ENCODE results near the gene SFRP4. TPM values are rescaled to one million over a fixed set of nuclear protein-coding genes. Genes with fewer than 3 reads are reported as not detected.

The SFRP4 gene
- total RNA-seq, 1 experiment from 2014 or later = not detected

DNA sequence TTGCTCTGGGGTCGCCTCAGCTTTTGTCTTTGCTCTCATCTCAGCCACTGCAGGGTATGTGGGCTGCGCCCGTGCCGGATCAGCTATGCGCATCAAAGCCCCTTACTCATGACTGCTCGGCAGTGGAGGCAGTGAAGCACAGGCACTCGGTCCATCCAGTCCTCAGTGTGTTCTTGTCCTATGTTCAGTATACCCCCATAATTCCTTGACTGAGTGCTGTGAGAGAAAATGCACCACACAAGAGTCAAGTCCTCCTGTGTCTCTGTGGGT lies 31.3 kb upstream of the SFRP4 start:
- H2AFZ ChIP-seq (ENCODE audit: low read length) = no peak overlapping the region
- BruUV-seq (replicated peaks) = no TSS peak
- DNase-seq (no peak), ATAC-seq (no peak)
- H4K20me1 ChIP-seq (ENCODE audit: low read length) = no peaks in the 10 kb centered on the region
- H3K9me2 ChIP-seq (replicated peaks; ENCODE audit: low read length) = no peaks in the 10 kb centered on the region
- H3K27me3 ChIP-seq (ENCODE audit: low read length) = no peaks in the 10 kb centered on the region
- ChIA-PET POLR2A (ENCODE audit: unreplicated experiment) (no interaction called here), CTCF (no interaction called here)
- no peak overlapping the region for H3K27ac ChIP-seq (ENCODE audit: low read length)
- H3K79me2 ChIP-seq (ENCODE audit: low read length) = peaks cover 8% of the 10 kb centered on the region; the same call in 1 of the 2 replicates
- no peaks in the 10 kb centered on the region for H3K9me3 ChIP-seq (ENCODE audit: low read length)
- intact Hi-C loops (cut with micrococcal nuclease) = no loop called here
- no peak overlapping the region for H3K9ac ChIP-seq (ENCODE audit: low read length)
- 0 out of 2 replicates have a peak, but pooled peaks cover 3% of the 10 kb centered on the region for H3K4me1 ChIP-seq (ENCODE audit: insufficient read depth, low read length)
- H3K4me3 ChIP-seq (ENCODE audit: low read length) = no peak overlapping the region
- no peaks in the 10 kb centered on the region for H3K36me3 ChIP-seq (ENCODE audit: low read depth, low read length)
- TF ChIP-seq CTCF (conservative IDR thresholded peaks at IDR 0.05; ENCODE audit: low read depth, low read length) = no peak
- TF ChIP-seq EZH2 (IDR thresholded peaks at IDR 0.05; ENCODE audit: low read length, unreplicated experiment) = no peak
- no peak for TF ChIP-seq EZH2phosphoT487 (IDR thresholded peaks at IDR 0.05; ENCODE audit: borderline replicate concordance, low read length)
- H3F3A ChIP-seq (ENCODE audit: low read length, unreplicated experiment) = no peaks in the 10 kb centered on the region
- no peak overlapping the region for H3K4me2 ChIP-seq (ENCODE audit: low read length)

DNA sequence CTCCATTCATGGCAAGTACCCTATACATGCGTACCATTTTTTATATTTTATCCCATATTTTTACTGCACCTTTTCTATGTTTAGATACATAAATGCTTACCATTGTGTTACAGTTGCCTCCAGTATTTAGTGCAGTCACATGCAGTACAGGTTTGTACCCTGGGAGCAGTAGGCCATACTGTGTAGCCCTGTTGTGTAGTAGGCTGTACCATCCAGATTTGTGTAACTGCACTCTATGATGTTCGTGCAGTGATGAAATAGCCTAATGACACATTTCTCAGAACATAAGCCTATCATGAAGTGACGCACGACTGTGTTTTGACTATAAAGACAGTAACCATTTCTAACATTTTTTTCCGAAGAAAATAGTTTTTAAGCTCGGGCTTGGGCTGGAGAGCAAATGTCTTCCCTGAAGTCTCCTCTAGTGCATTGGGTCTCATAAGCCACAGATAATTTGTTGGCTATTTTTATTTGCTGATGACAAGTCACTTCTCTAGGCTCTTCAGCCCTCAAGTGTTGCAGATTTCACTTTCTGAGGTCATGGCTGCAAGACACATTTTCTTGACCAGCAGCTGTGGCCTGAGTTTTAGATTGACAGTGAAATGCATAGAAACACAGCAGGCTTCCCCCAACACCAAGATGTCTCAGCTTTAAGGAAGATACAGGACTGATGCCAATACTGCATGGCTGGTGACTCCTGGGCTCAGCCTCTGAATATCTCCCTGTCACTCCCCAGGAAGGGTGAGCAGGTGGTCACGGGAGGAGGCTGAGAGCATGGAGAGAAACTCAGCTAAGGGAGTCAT lies 30.7 kb upstream of the SFRP4 start:
- intact Hi-C loops (cut with micrococcal nuclease) = no loop called here
- H3K9me2 ChIP-seq (replicated peaks; ENCODE audit: low read length) = no peaks in the 10 kb centered on the region
- ATAC-seq = no peak
- no peaks in the 10 kb centered on the region for H3K36me3 ChIP-seq (ENCODE audit: low read depth, low read length)
- no peak for DNase-seq
- no peak overlapping the region for H3K4me2 ChIP-seq (ENCODE audit: low read length)
- no peaks in the 10 kb centered on the region for H3K27me3 ChIP-seq (ENCODE audit: low read length)
- peaks cover 8% of the 10 kb centered on the region; the same call in 1 of the 2 replicates for H3K79me2 ChIP-seq (ENCODE audit: low read length)
- no peaks in the 10 kb centered on the region for H3F3A ChIP-seq (ENCODE audit: low read length, unreplicated experiment)
- no peak overlapping the region for H3K4me3 ChIP-seq (ENCODE audit: low read length)
- 0 out of 2 replicates have a peak, but pooled peaks cover 6% of the 10 kb centered on the region for H3K4me1 ChIP-seq (ENCODE audit: insufficient read depth, low read length)
- ChIA-PET POLR2A (ENCODE audit: unreplicated experiment) (no interaction called here), CTCF (no interaction called here)
- H3K9me3 ChIP-seq (ENCODE audit: low read length) = no peaks in the 10 kb centered on the region
- TF ChIP-seq EZH2phosphoT487 (IDR thresholded peaks at IDR 0.05; ENCODE audit: borderline replicate concordance, low read length) (no peak), EZH2 (IDR thresholded peaks at IDR 0.05; ENCODE audit: low read length, unreplicated experiment) (no peak), CTCF (conservative IDR thresholded peaks at IDR 0.05; ENCODE audit: low read depth, low read length) (no peak)
- no TSS peak for BruUV-seq (replicated peaks)
- H4K20me1 ChIP-seq (ENCODE audit: low read length) = no peaks in the 10 kb centered on the region
- H3K9ac ChIP-seq (ENCODE audit: low read length) = no peak overlapping the region
- no peak overlapping the region for H3K27ac ChIP-seq (ENCODE audit: low read length)
- no peak overlapping the region for H2AFZ ChIP-seq (ENCODE audit: low read length)

DNA sequence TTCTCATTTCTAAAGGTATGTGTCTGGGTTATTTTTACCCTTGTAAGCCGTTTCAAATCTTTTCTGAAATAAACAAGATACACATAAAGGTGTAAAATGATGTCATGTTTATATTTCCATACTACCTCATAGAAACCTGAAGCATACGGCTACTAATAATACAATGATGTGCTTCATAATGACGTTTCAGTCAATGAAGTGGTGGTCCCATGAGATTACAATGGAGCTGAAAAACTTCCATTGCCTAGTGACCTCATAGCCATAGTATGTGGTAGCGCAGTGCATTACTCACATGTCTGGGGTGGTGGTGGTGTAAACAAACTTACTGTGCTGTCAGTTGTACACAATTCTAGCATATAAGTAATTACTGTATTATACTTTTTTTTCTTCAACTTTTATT lies 28.7 kb upstream of the SFRP4 start:
- Histone ChIP-seq H2AFZ (ENCODE audit: low read length) (no peak overlapping the region), H3K36me3 (ENCODE audit: low read depth, low read length) (no peaks in the 10 kb centered on the region), H3K79me2 (ENCODE audit: low read length) (peaks cover 8% of the 10 kb centered on the region; the same call in 1 of the 2 replicates), H3K9ac (ENCODE audit: low read length) (no peak overlapping the region), H4K20me1 (ENCODE audit: low read length) (no peaks in the 10 kb centered on the region), H3F3A (ENCODE audit: low read length, unreplicated experiment) (no peaks in the 10 kb centered on the region), H3K27me3 (ENCODE audit: low read length) (no peaks in the 10 kb centered on the region), H3K9me2 (replicated peaks; ENCODE audit: low read length) (no peaks in the 10 kb centered on the region), H3K4me3 (ENCODE audit: low read length) (no peak overlapping the region), H3K4me1 (ENCODE audit: insufficient read depth, low read length) (0 out of 2 replicates have a peak, but pooled peaks cover 6% of the 10 kb centered on the region), H3K9me3 (ENCODE audit: low read length) (no peaks in the 10 kb centered on the region), H3K4me2 (ENCODE audit: low read length) (no peak overlapping the region), H3K27ac (ENCODE audit: low read length) (no peak overlapping the region)
- intact Hi-C loops (cut with micrococcal nuclease) = no loop called here
- DNase-seq = no peak
- TF ChIP-seq EZH2 (IDR thresholded peaks at IDR 0.05; ENCODE audit: low read length, unreplicated experiment) (no peak), CTCF (conservative IDR thresholded peaks at IDR 0.05; ENCODE audit: low read depth, low read length) (no peak), EZH2phosphoT487 (IDR thresholded peaks at IDR 0.05; ENCODE audit: borderline replicate concordance, low read length) (no peak)
- CTCF ChIA-PET = no interaction called here
- no TSS peak for BruUV-seq (replicated peaks)
- POLR2A ChIA-PET (ENCODE audit: unreplicated experiment) = no interaction called here
- ATAC-seq = no peak

All from PC-3 (cell line).